HepG2 (cell line): Measurements from ENCODE around the gene MARCO. TPM values are rescaled to one million over a fixed set of nuclear protein-coding genes. Genes with fewer than 3 reads are reported as not detected.

Experiments used
- ATAC-seq: fragments of 200-7000 bp; cut with Tn5 transposase; 3 replicates; pipeline ENCODE4 v1.9.1; 2020; ENCODE audit warnings: mild to moderate bottlenecking, moderate library complexity
- BruUV-seq: library from RNA; stranded (reverse); fragments of 400-500 nt; replicated peaks from 2 replicates; lab custom pipeline; 2021; lab: Mats Ljungman, UMichigan
- CTCF ChIA-PET: fragments of 300-600 bp; formaldehyde crosslinking; extraction: SDS; loops from one replicate; lab custom pipeline; 2021; ENCODE audit warnings: low total read pairs, inconsistent platforms, low intra/inter-chr PET ratio; lab: Yijun Ruan, JAX
- POLR2A ChIA-PET: fragments of 350-600 bp; sonication (Branson Sonifier 250); formaldehyde crosslinking; loops from one replicate; lab custom pipeline; 2020; ENCODE audit warnings: antibody characterized with exemption, inconsistent platforms; lab: Yijun Ruan, JAX
- DNase-seq: peaks from one replicate; pipeline ENCODE4 v3.0.0-alpha.2; 2015; ENCODE audit warnings: low spot score
- FAIRE-seq: peaks from 3 replicates; lab custom pipeline; 2011; peaks lifted over from hg19 to GRCh38; lab: Jason Lieb, UNC
- H2AFZ ChIP-seq: one replicate; pipeline ENCODE4 v1.6.1; 2011; ENCODE audit warnings: low read length, inconsistent platforms
- H3K27ac ChIP-seq: fragments of 300-600 bp; 3 replicates; pipeline ENCODE4 v1.8.0; 2011; ENCODE audit warnings: mixed run types, mild to moderate bottlenecking, mixed read lengths, low read length, inconsistent platforms; ENCODE audit not compliant: insufficient read depth; ENCODE audit errors: extremely low read length
- H3K27me3 ChIP-seq, 2 experiments: fragments of 200-600 bp in 1 of 2; 2 replicates in 1 of 2; 3 replicates in 1 of 2; pipeline versions ENCODE4 v1.6.0 to v1.8.0; 2011; ENCODE audit warnings: low read length in 2 of 2, mild to moderate bottlenecking in 2 of 2, moderate library complexity in 2 of 2, inconsistent platforms in 1 of 2; ENCODE audit not compliant: insufficient read depth in 2 of 2, control insufficient read depth in 1 of 2
- H3K36me3 ChIP-seq, 2 experiments: fragments of 200-600 bp in 1 of 2; replicated peaks in 1 of 2; 2 replicates in 1 of 2; 3 replicates in 1 of 2; pipeline versions ENCODE4 v1.5.1 to v1.8.0; 2011; ENCODE audit warnings: low read length in 2 of 2, inconsistent platforms in 1 of 2; ENCODE audit not compliant: insufficient read depth in 2 of 2, control insufficient read depth in 1 of 2
- H3K4me1 ChIP-seq: 2 replicates; pipeline ENCODE4 v1.5.1; 2012; ENCODE audit warnings: low read length, inconsistent platforms; ENCODE audit not compliant: insufficient read depth
- H3K4me2 ChIP-seq: 2 replicates; pipeline ENCODE4 v1.6.0; 2011; ENCODE audit warnings: low read depth, low read length, inconsistent platforms
- H3K4me3 ChIP-seq, 3 experiments: fragments of 200-600 bp in 1 of 3; sonication (generic), shearing (Covaris generic) in 1 of 3; replicated peaks in 1 of 3; 2 replicates each; pipeline ENCODE4 v1.5.1; 2011 to 2016; ENCODE audit warnings: low read length in 3 of 3, inconsistent platforms in 2 of 3, low read depth in 2 of 3, mild to moderate bottlenecking in 2 of 3, control low read depth in 1 of 3, mixed read lengths in 1 of 3; ENCODE audit not compliant: insufficient read depth in 1 of 3
- H3K79me2 ChIP-seq: one replicate; pipeline ENCODE4 v1.6.1; 2011; ENCODE audit warnings: low read length, inconsistent platforms; ENCODE audit not compliant: insufficient read depth
- H3K9ac ChIP-seq: 2 replicates; pipeline ENCODE4 v1.6.0; 2011; ENCODE audit warnings: mild to moderate bottlenecking, low read depth, low read length, inconsistent platforms; ENCODE audit not compliant: insufficient read depth
- H3K9me3 ChIP-seq: 2 replicates; pipeline ENCODE4 v1.5.1; 2012; ENCODE audit warnings: mild to moderate bottlenecking, low read length
- H4K20me1 ChIP-seq: 2 replicates; pipeline ENCODE4 v1.6.0; 2011; ENCODE audit warnings: inconsistent platforms, mild to moderate bottlenecking, low read length, moderate library complexity; ENCODE audit not compliant: insufficient read depth
- BRD4 ChIP-seq: sonication (generic); formaldehyde crosslinking; IDR thresholded peaks from 2 replicates; pipeline ENCODE4 v1.4.0; 2020; ENCODE audit warnings: missing genetic modification reagents
- MIXL1 ChIP-seq: IDR thresholded peaks from 2 replicates; pipeline ENCODE4 v1.6.1; 2016
- MXD4 ChIP-seq: IDR thresholded peaks from 2 replicates; pipeline ENCODE4 v1.6.1; 2016; ENCODE audit warnings: mild to moderate bottlenecking, missing biosample characterization, missing genetic modification reagents
- SP140L ChIP-seq: sonication (generic); formaldehyde crosslinking; IDR thresholded peaks from 2 replicates; pipeline ENCODE4 v1.4.0; 2020; ENCODE audit warnings: missing genetic modification reagents, borderline replicate concordance
- SP5 ChIP-seq: IDR thresholded peaks from 2 replicates; pipeline ENCODE4 v1.6.1; 2016; ENCODE audit warnings: low read depth, borderline replicate concordance
- ZMAT3 ChIP-seq: sonication (generic); formaldehyde crosslinking; conservative IDR thresholded peaks from 2 replicates; pipeline ENCODE4 v1.7.0; 2021; ENCODE audit warnings: missing genetic modification reagents
- ZNF263 ChIP-seq: sonication (generic); formaldehyde crosslinking; IDR thresholded peaks from 2 replicates; pipeline ENCODE4 v1.4.0; 2020; ENCODE audit warnings: missing genetic modification reagents
- ZNF460 ChIP-seq: sonication (generic); formaldehyde crosslinking; IDR thresholded peaks from 2 replicates; pipeline ENCODE4 v1.5.1; 2020; ENCODE audit warnings: missing genetic modification reagents, mild to moderate bottlenecking, borderline replicate concordance
- ZNF501 ChIP-seq: sonication (generic); formaldehyde crosslinking; IDR thresholded peaks from 2 replicates; pipeline ENCODE4 v1.5.1; 2020; ENCODE audit warnings: mild to moderate bottlenecking, moderate library complexity, missing genetic modification reagents
- ZNF563 ChIP-seq: sonication (generic); formaldehyde crosslinking; IDR thresholded peaks from 2 replicates; pipeline ENCODE4 v1.8.0; 2022; ENCODE audit warnings: mild to moderate bottlenecking, moderate library complexity, missing genetic modification reagents
- WGBS: methylation state at CpG from one replicate; pipeline ENCODE4 v1.1.6; 2017; ENCODE audit warnings: low lambda C conversion rate; 5-methylcytosine and 5-hydroxymethylcytosine counted together
- in situ Hi-C: cut with HindIII; loops from 2 replicates; pipeline ENCODE4 v1.10.0; 2017; ENCODE audit warnings: low pct_unique_long_range_greater_than_20kb; ENCODE audit not compliant: extremely low pct_ligation_motif_present
- intact Hi-C: fragments of 100-400 bp; cut with micrococcal nuclease; formaldehyde crosslinking; loops from one replicate; pipeline ENCODE4 v1.10.0; 2022; ENCODE audit not compliant: unreplicated experiment
- polyA plus RNA-seq, 8 experiments: library from polyadenylated mRNA; depleted of rRNA in 3 of 8; stranded (reverse) in 7 of 8; unstranded in 1 of 8; fragments of >200 nt; fragmentation: Illumina TruSeq in 4 of 8; extraction: Trizol in 4 of 8; gene quantifications; 2 replicates each; pipeline versions ENCODE4 v1.2.1 to v1.2.3, GENCODE V29; 2011 to 2016; ENCODE audit warnings: low read depth in 4 of 8, missing spikeins in 1 of 8, mixed read lengths in 1 of 8; ENCODE audit not compliant: insufficient read depth in 1 of 8
- total RNA-seq, 5 experiments: library from RNA; depleted of rRNA; stranded (reverse); fragments of >200 nt; fragmentation: Illumina TruSeq; extraction: Trizol; gene quantifications; 2 replicates each; pipeline ENCODE4 v1.2.3, GENCODE V29; 2016; ENCODE audit warnings: low read depth in 1 of 5
- TF ChIP-seq, protein P1 (sequence below): sonication (generic); formaldehyde crosslinking; IDR thresholded peaks from 2 replicates; pipeline ENCODE4 v1.8.1; 2023; ENCODE audit warnings: mild to moderate bottlenecking, inconsistent platforms, moderate library complexity, missing genetic modification reagents, borderline replicate concordance
- TF ChIP-seq, protein P2 (sequence below): sonication (generic); formaldehyde crosslinking; IDR thresholded peaks from 2 replicates; pipeline ENCODE4 v1.8.1; 2022; ENCODE audit warnings: low read depth, mild to moderate bottlenecking, missing genetic modification reagents
- TF ChIP-seq, protein P3 (sequence below): sonication (generic); formaldehyde crosslinking; IDR thresholded peaks from 2 replicates; pipeline ENCODE4 v1.5.0; 2020; ENCODE audit warnings: missing genetic modification reagents, mild to moderate bottlenecking, borderline replicate concordance
- TF ChIP-seq, protein P4 (sequence below): sonication (generic); formaldehyde crosslinking; IDR thresholded peaks from 2 replicates; pipeline ENCODE4 v1.4.0; 2020; ENCODE audit warnings: mild to moderate bottlenecking, low read depth, missing genetic modification reagents

The MARCO gene
- total and polyA plus RNA-seq, 2 of the 13 experiments (the other 11 are each of a cell fraction or from before 2014, with no cell fraction given), result not detected

DNA sequence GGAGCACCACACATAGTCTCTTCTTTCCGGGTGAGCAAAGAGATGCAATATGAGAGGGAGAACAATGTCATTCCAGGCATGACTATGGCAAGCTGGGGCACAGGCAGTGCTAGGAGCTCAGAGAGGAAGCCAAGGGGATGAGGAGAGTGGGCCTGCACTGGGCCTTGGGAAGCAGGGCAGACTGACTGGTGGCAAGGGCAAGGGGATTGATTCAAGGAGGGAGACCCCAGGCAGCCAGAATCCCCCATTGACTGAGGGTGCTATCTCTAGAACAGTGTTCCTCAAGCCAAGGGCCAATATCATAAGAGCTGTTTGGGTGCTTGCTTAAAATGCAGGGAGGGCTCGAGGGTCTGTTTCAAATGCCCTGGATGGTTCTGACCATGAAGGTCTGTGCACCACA is 36.1 kb downstream of the MARCO start:
- H3K9me3 ChIP-seq, result no peaks in the 10 kb centered on the region
- 25% methylated on average over 2 of the region's 2 CpGs for WGBS
- H3K4me2 ChIP-seq, result no peak overlapping the region
- ChIA-PET CTCF (no interaction called here), POLR2A (no interaction called here)
- intact Hi-C loops (no loop called here), in situ Hi-C loops (no loop called here)
- FAIRE-seq (no peak), DNase-seq (no peak), ATAC-seq (no peak)
- H3K27me3 ChIP-seq, result peaks cover 0 to 23% of the 10 kb centered on the region in 2 experiments; a peak in 2 of 5 replicates
- no peak overlapping the region for H2AFZ ChIP-seq
- no peaks in the 10 kb centered on the region for H4K20me1 ChIP-seq
- H3K9ac ChIP-seq, result no peak overlapping the region
- no peak overlapping the region for H3K27ac ChIP-seq
- H3K4me3 ChIP-seq, result no peak overlapping the region
- BruUV-seq, result no TSS peak
- H3K4me1 ChIP-seq, result no peaks in the 10 kb centered on the region
- no peaks in the 10 kb centered on the region for H3K36me3 ChIP-seq
- no peak for TF ChIP-seq SP5 (CRISPR knock-in tag)
- no peak for TF ChIP-seq ZNF460
- TF ChIP-seq, protein P1, sequence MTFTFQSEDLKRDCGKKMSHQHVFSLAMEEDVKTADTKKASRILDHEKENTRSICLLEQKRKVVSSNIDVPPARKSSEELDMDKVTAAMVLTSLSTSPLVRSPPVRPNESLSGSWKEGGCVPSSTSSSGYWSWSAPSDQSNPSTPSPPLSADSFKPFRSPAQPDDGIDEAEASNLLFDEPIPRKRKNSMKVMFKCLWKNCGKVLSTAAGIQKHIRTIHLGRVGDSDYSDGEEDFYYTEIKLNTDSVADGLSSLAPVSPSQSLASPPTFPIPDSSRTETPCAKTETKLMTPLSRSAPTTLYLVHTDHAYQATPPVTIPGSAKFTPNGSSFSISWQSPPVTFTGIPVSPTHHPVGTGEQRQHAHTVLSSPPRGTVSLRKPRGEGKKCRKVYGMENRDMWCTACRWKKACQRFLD, result no peak
- TF ChIP-seq ZNF501, result no peak
- H3K79me2 ChIP-seq, result no peaks in the 10 kb centered on the region

DNA sequence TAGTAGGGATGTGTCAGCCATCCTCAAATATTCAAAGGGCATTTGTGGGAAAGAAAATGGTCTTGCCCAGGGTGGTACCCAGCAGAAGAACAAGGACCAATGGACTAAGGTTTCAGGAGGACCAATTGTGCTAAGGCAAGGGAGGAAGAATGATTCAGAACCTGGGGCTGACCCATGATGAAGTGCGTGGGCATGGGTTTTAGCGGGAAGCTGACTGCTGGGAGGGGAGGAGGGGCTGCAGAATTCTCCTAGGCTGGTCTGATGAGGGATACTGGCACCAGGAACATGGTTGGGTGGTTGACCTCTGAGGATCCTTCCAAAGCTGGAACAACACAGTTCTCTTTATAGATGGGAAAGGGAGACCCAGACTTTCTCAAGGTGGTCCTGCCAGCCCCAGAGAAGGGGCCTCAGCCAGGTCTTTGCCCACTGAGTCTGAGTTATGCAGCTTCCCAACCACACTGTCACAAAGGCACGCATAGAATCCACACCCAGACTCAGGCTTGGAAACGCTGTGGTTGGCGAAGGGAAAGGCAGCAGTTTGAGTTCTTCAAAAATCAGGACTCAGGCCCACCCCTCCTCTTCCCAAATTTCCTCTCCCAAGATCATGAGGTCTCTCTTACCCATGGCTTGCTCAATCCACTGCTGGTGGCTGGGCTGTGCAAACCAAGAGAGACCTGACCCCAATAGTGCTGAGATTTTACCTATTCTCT is 37.3 kb downstream of the MARCO start:
- no peaks in the 10 kb centered on the region for H3K4me1 ChIP-seq
- FAIRE-seq (no peak), DNase-seq (no peak), ATAC-seq (no peak)
- ChIA-PET CTCF (no interaction called here), POLR2A (no interaction called here)
- no peak overlapping the region for H2AFZ ChIP-seq
- in situ Hi-C loops (no loop called here), intact Hi-C loops (no loop called here)
- H3K36me3 ChIP-seq, result no peaks in the 10 kb centered on the region
- H3K4me3 ChIP-seq, result no peak overlapping the region
- BruUV-seq, result no TSS peak
- no peak overlapping the region for H3K9ac ChIP-seq
- no peaks in the 10 kb centered on the region for H3K9me3 ChIP-seq
- H3K4me2 ChIP-seq, result no peak overlapping the region
- H3K27ac ChIP-seq, result no peak overlapping the region
- 3% methylated on average over 5 of the region's 5 CpGs for WGBS
- H4K20me1 ChIP-seq, result no peaks in the 10 kb centered on the region
- peaks cover 0 to 12% of the 10 kb centered on the region in 2 experiments; a peak in 1 of 5 replicates for H3K27me3 ChIP-seq
- H3K79me2 ChIP-seq, result no peaks in the 10 kb centered on the region
- TF ChIP-seq MIXL1 (CRISPR knock-in tag), result no peak
- TF ChIP-seq ZMAT3, result no peak
- TF ChIP-seq, protein P2, sequence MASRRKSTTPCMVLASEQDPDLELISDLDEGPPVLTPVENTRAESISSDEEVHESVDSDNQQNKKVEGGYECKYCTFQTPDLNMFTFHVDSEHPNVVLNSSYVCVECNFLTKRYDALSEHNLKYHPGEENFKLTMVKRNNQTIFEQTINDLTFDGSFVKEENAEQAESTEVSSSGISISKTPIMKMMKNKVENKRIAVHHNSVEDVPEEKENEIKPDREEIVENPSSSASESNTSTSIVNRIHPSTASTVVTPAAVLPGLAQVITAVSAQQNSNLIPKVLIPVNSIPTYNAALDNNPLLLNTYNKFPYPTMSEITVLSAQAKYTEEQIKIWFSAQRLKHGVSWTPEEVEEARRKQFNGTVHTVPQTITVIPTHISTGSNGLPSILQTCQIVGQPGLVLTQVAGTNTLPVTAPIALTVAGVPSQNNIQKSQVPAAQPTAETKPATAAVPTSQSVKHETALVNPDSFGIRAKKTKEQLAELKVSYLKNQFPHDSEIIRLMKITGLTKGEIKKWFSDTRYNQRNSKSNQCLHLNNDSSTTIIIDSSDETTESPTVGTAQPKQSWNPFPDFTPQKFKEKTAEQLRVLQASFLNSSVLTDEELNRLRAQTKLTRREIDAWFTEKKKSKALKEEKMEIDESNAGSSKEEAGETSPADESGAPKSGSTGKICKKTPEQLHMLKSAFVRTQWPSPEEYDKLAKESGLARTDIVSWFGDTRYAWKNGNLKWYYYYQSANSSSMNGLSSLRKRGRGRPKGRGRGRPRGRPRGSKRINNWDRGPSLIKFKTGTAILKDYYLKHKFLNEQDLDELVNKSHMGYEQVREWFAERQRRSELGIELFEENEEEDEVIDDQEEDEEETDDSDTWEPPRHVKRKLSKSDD (CRISPR knock-in tag), result no peak
- TF ChIP-seq BRD4 (CRISPR knock-in tag), result no peak
- TF ChIP-seq MXD4 (CRISPR knock-in tag), result no peak
- TF ChIP-seq, protein P3, sequence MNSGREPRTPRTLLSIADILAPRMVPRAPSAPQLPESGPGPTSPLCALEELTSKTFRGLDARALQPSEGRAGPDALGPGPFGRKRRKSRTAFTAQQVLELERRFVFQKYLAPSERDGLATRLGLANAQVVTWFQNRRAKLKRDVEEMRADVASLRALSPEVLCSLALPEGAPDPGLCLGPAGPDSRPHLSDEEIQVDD (CRISPR knock-in tag), result no peak
- TF ChIP-seq SP140L (CRISPR knock-in tag), result no peak
- TF ChIP-seq, protein P4, sequence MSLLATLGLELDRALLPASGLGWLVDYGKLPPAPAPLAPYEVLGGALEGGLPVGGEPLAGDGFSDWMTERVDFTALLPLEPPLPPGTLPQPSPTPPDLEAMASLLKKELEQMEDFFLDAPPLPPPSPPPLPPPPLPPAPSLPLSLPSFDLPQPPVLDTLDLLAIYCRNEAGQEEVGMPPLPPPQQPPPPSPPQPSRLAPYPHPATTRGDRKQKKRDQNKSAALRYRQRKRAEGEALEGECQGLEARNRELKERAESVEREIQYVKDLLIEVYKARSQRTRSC (CRISPR knock-in tag), result no peak
- no peak for TF ChIP-seq ZNF563 (CRISPR knock-in tag)
- no peak for TF ChIP-seq ZNF263 (CRISPR knock-in tag)
